ENCODE measurements around the gene ZNF581.

ZNF581 gene

DNA sequence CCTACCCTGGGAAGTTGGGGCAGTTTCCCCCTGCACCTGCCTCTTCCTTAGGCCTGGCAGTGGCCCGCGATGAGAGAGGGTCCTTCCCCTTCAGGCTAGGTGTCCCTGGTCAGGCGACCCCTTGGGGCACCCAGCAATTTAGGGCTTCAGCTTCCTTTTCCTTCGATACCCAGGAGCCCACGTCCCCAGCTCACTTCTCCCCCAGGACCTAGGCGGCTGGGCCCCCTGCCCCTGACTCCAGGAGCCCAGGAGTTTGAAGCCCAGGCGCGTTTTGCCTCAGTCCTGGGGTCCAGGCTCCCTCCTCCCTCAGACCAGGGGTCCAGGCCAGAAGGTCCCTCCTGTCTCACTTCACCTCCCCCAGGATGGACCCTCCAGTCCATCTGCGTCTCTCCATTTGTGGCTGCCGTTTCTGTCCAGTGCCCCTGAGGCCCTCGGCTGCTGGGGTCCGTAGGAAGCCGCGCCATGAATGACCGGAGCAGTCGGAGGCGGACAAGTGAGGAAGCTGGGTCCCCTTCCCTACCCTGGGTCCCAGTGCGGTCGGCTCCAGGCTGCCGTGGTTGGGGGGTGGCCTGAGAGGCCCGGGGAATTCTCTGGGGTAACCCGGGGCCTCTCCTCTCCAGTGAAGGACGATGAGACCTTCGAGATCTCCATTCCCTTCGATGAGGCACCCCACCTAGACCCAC, 5.3 kb downstream of the ZNF581 start:
- Histone ChIP-seq H3K4me1 (ENCODE audit: insufficient read depth, low read length, severe bottlenecking) (peaks cover 47% of the 10 kb centered on the region), H3K79me2 (ENCODE audit: insufficient read depth, low read length) (peaks cover 10% of the 10 kb centered on the region), H3F3A (ENCODE audit: insufficient read depth, low read length) (peaks cover 9% of the 10 kb centered on the region; the same call in 1 of the 2 replicates), H3K27me3 (ENCODE audit: insufficient read depth, low read length) (no peaks in the 10 kb centered on the region), H3K4me3 (ENCODE audit: low read depth, low read length, poor library complexity, severe bottlenecking) (peak overlapping the region; percentile 87), H4K20me1 (ENCODE audit: insufficient read depth, low read length) (no peaks in the 10 kb centered on the region), H3K9me3 (ENCODE audit: low read length) (no peaks in the 10 kb centered on the region), H3K27ac (ENCODE audit: low read depth, low read length, poor library complexity, severe bottlenecking) (peak overlapping the region; percentile 94), H3K36me3 (ENCODE audit: insufficient read depth, low read length) (peaks cover 37% of the 10 kb centered on the region), H2AFZ (ENCODE audit: low read length) (no peak overlapping the region), H3K9me2 (ENCODE audit: low read depth, low read length) (no peaks in the 10 kb centered on the region), H3K4me2 (ENCODE audit: low read length) (peak overlapping the region; percentile 93), H3K9ac (ENCODE audit: low read length) (peak overlapping the region; percentile 93)
- no peak for TF ChIP-seq EZH2 (IDR thresholded peaks at IDR 0.05; ENCODE audit: borderline replicate concordance, low read length)
- TF ChIP-seq, protein P1, sequence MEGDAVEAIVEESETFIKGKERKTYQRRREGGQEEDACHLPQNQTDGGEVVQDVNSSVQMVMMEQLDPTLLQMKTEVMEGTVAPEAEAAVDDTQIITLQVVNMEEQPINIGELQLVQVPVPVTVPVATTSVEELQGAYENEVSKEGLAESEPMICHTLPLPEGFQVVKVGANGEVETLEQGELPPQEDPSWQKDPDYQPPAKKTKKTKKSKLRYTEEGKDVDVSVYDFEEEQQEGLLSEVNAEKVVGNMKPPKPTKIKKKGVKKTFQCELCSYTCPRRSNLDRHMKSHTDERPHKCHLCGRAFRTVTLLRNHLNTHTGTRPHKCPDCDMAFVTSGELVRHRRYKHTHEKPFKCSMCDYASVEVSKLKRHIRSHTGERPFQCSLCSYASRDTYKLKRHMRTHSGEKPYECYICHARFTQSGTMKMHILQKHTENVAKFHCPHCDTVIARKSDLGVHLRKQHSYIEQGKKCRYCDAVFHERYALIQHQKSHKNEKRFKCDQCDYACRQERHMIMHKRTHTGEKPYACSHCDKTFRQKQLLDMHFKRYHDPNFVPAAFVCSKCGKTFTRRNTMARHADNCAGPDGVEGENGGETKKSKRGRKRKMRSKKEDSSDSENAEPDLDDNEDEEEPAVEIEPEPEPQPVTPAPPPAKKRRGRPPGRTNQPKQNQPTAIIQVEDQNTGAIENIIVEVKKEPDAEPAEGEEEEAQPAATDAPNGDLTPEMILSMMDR (IDR thresholded peaks at IDR 0.05; ENCODE audit: low read length), result no peak

DNA sequence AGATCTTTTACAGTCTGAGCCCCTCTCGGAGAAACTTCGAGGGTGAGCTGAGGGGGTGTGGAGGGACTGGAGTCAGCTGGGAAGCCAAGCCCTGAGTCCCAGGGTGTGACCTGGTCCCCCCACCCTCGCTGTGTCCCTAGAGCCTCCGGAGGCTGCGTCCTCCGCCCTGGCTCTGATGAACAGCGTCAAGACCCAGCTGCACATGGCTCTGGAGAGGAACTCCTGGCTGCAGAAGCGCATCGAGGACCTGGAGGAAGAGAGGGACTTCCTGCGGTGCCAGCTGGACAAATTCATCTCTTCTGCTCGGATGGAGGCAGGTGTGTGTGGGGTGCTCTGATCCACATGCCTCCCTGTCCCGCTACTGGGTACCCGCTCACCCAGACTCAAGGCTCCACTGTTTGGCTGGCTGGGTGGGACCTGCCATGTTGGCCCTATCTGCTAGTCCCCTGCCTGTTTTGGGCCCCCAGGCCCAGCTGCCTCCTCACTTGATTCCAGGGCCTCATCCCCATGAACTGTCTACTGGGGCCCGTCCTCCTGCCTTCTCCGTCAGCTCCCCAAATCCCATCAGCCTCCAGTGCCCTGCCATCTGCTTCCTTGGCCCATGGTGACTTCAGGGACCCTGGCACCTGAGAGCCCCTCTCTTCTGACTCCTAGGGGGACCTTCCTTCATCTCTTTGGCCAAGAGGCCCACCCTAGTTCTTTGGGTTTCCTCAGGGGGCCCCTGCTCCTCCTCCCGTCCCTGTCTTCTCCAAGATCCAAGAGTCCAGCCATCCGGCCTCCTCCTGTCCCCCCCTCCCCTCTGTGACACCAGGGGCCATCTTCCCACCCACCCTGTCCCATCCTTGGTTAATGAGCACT, 6.0 kb downstream of the ZNF581 start:
- peaks cover 2% of the 10 kb centered on the region; the same call in 1 of the 2 replicates for H3K79me2 ChIP-seq (ENCODE audit: insufficient read depth, low read length)
- peak overlapping the region; percentile 94 for H3K27ac ChIP-seq (ENCODE audit: low read depth, low read length, poor library complexity, severe bottlenecking)
- no peaks in the 10 kb centered on the region for H4K20me1 ChIP-seq (ENCODE audit: insufficient read depth, low read length)
- H3K36me3 ChIP-seq (ENCODE audit: insufficient read depth, low read length), result peaks cover 30% of the 10 kb centered on the region
- H3F3A ChIP-seq (ENCODE audit: insufficient read depth, low read length), result peaks cover 9% of the 10 kb centered on the region; the same call in 1 of the 2 replicates
- H2AFZ ChIP-seq (ENCODE audit: low read length), result no peak overlapping the region
- peak overlapping the region; percentile 87 for H3K4me3 ChIP-seq (ENCODE audit: low read depth, low read length, poor library complexity, severe bottlenecking)
- H3K4me1 ChIP-seq (ENCODE audit: insufficient read depth, low read length, severe bottlenecking), result peaks cover 43% of the 10 kb centered on the region
- H3K27me3 ChIP-seq (ENCODE audit: insufficient read depth, low read length), result no peaks in the 10 kb centered on the region
- H3K4me2 ChIP-seq (ENCODE audit: low read length), result peak overlapping the region; percentile 93
- no peaks in the 10 kb centered on the region for H3K9me2 ChIP-seq (ENCODE audit: low read depth, low read length)
- peak overlapping the region; percentile 93 for H3K9ac ChIP-seq (ENCODE audit: low read length)
- no peak for TF ChIP-seq EZH2 (IDR thresholded peaks at IDR 0.05; ENCODE audit: borderline replicate concordance, low read length)
- TF ChIP-seq, protein P1 (IDR thresholded peaks at IDR 0.05; ENCODE audit: low read length), result no peak
- H3K9me3 ChIP-seq (ENCODE audit: low read length), result no peaks in the 10 kb centered on the region

DNA sequence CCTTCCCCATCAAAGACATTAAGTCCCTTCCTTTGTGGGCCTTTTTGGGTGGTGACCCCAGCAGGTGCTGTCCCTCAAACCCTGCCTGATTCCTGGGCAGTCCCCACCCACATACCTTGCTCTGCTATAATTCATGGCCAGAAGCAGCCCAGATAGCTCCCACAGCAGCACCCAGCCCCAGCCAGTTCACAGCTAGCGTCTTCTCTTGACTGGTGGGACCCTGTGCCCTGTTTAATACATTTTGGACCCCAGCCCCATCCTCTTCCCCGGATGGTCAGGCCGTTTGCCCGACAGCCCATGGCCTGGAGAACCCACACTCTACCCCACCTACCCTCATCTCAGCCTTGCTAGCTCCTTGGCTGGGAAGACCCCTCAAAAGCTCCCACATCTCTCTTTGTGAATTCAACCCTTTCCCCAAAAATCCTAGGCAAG, 6.7 kb downstream of the ZNF581 start:
- Histone ChIP-seq H3K9me2 (ENCODE audit: low read depth, low read length) (no peaks in the 10 kb centered on the region), H3K4me2 (ENCODE audit: low read length) (no peak overlapping the region), H2AFZ (ENCODE audit: low read length) (no peak overlapping the region), H3K27me3 (ENCODE audit: insufficient read depth, low read length) (no peaks in the 10 kb centered on the region), H4K20me1 (ENCODE audit: insufficient read depth, low read length) (no peaks in the 10 kb centered on the region), H3K27ac (ENCODE audit: low read depth, low read length, poor library complexity, severe bottlenecking) (peak overlapping the region; percentile 94), H3F3A (ENCODE audit: insufficient read depth, low read length) (peaks cover 9% of the 10 kb centered on the region; the same call in 1 of the 2 replicates), H3K36me3 (ENCODE audit: insufficient read depth, low read length) (peaks cover 24% of the 10 kb centered on the region), H3K79me2 (ENCODE audit: insufficient read depth, low read length) (no peaks in the 10 kb centered on the region), H3K4me3 (ENCODE audit: low read depth, low read length, poor library complexity, severe bottlenecking) (no peak overlapping the region), H3K9ac (ENCODE audit: low read length) (no peak overlapping the region), H3K4me1 (ENCODE audit: insufficient read depth, low read length, severe bottlenecking) (peaks cover 37% of the 10 kb centered on the region), H3K9me3 (ENCODE audit: low read length) (no peaks in the 10 kb centered on the region)
- no peak for TF ChIP-seq EZH2 (IDR thresholded peaks at IDR 0.05; ENCODE audit: borderline replicate concordance, low read length)
- TF ChIP-seq, protein P1 (IDR thresholded peaks at IDR 0.05; ENCODE audit: low read length), result no peak
